A673 (cell line): ENCODE measurements around the gene ZNF513. TPM values are rescaled to one million over a fixed set of nuclear protein-coding genes. Genes with fewer than 3 reads are reported as not detected.

Experiments used
- BruUV-seq: library from RNA; stranded (reverse); fragments of 400-500 nt; replicated peaks from 2 replicates; lab custom pipeline; 2021; lab: Mats Ljungman, UMichigan
- CTCF ChIA-PET: fragments of 300-600 bp; sonication (Branson Sonifier 250); formaldehyde crosslinking; loops from one replicate; lab custom pipeline; 2022; ENCODE audit warnings: antibody characterized with exemption; lab: Charles Lee
- POLR2A ChIA-PET: fragments of 300-600 bp; sonication (Branson Sonifier 250); formaldehyde crosslinking; loops from one replicate; lab custom pipeline; 2022; ENCODE audit warnings: antibody characterized with exemption; ENCODE audit not compliant: low non-redundant PET; lab: Charles Lee
- DNase-seq: peaks from one replicate; pipeline ENCODE4 v3.0.0-alpha.2; 2015; ENCODE audit warnings: low spot score
- H3K27ac ChIP-seq: fragments of 200-600 bp; sonication (generic); 2 replicates; pipeline ENCODE4 v1.5.1; 2016; ENCODE audit warnings: mixed run types, low read depth, mild to moderate bottlenecking, mixed read lengths, antibody characterized with exemption, low read length; ENCODE audit not compliant: poor library complexity, severe bottlenecking
- H3K27me3 ChIP-seq: fragments of 200-600 bp; sonication (generic); replicated peaks from 2 replicates; pipeline ENCODE4 v1.6.1; 2017; ENCODE audit warnings: mixed run types, low read depth, mild to moderate bottlenecking, mixed read lengths, antibody characterized with exemption, low read length; ENCODE audit not compliant: insufficient read depth, poor library complexity
- H3K36me3 ChIP-seq: fragments of 200-600 bp; sonication (generic); 2 replicates; pipeline ENCODE4 v1.6.1; 2016; ENCODE audit warnings: mixed run types, mild to moderate bottlenecking, mixed read lengths, antibody characterized with exemption, low read length; ENCODE audit not compliant: insufficient read depth, poor library complexity, severe bottlenecking
- H3K4me1 ChIP-seq: fragments of 200-600 bp; sonication (generic); 2 replicates; pipeline ENCODE4 v1.6.1; 2017; ENCODE audit warnings: mixed run types, mild to moderate bottlenecking, mixed read lengths, antibody characterized with exemption, low read length; ENCODE audit not compliant: insufficient read depth, poor library complexity, severe bottlenecking
- H3K4me3 ChIP-seq: fragments of 200-600 bp; sonication (generic); 2 replicates; pipeline ENCODE4 v1.5.1; 2016; ENCODE audit warnings: low read depth, mixed run types, mild to moderate bottlenecking, mixed read lengths, low read length; ENCODE audit not compliant: poor library complexity, severe bottlenecking
- H3K9me3 ChIP-seq: fragments of 200-600 bp; sonication (generic); 2 replicates; pipeline ENCODE4 v1.6.1; 2016; ENCODE audit warnings: mixed run types, low read depth, mild to moderate bottlenecking, mixed read lengths, antibody characterized with exemption, low read length; ENCODE audit not compliant: poor library complexity, severe bottlenecking
- CTCF ChIP-seq: fragments of 300-800, 200-600 bp; sonication (generic); conservative IDR thresholded peaks from 2 replicates; pipeline ENCODE4 v1.5.1; 2017; ENCODE audit warnings: low read depth, mild to moderate bottlenecking, antibody characterized with exemption, low read length, moderate library complexity, mixed read lengths
- EZH2 ChIP-seq: fragments of 200-600 bp; sonication (generic); IDR thresholded peaks from 2 replicates; pipeline ENCODE4 v1.6.1; 2017; ENCODE audit warnings: borderline replicate concordance, low read depth, mild to moderate bottlenecking, mixed read lengths, antibody characterized with exemption, low read length; ENCODE audit not compliant: poor library complexity, severe bottlenecking
- intact Hi-C: fragments of 100-400 bp; cut with micrococcal nuclease; formaldehyde crosslinking; loops from one replicate; pipeline ENCODE4 v1.10.0; 2022; ENCODE audit not compliant: unreplicated experiment
- total RNA-seq: library from RNA; stranded (reverse); gene quantifications from 2 replicates; pipeline ENCODE4 v1.2.3, GENCODE V29; 2021

The ZNF513 gene
- total RNA-seq, 1 experiment from 2014 or later, result 21.3 TPM

DNA sequence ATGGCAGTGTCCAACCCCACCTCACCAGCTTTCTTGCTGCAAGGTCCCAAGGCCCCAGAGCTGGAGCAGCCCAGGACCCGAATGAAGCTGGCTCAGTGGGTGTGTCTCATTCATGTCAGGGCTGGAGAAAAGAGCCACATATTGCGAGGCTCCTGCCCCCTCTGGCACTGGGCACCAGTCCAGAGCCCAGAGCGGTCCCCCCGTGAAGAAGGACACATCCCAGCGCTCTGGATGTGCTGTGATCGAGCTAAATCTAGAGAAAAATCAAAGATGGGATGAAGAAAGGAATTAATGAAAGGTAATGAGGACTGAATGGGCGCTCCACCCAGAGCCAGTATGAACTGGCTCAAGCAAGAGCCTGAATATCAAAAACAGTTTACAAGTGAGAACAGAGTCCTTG is 44.4 kb downstream of the ZNF513 start:
- intact Hi-C loops, result no loop called here
- ChIA-PET POLR2A (no interaction called here), CTCF (no interaction called here)
- Histone ChIP-seq H3K9me3 (no peaks in the 10 kb centered on the region), H3K27ac (no peak overlapping the region), H3K27me3 (no peaks in the 10 kb centered on the region), H3K4me1 (no peaks in the 10 kb centered on the region), H3K4me3 (no peak overlapping the region), H3K36me3 (peaks cover 53% of the 10 kb centered on the region)
- BruUV-seq, result no TSS peak
- TF ChIP-seq EZH2 (no peak), CTCF (no peak)
- no peak for DNase-seq

DNA sequence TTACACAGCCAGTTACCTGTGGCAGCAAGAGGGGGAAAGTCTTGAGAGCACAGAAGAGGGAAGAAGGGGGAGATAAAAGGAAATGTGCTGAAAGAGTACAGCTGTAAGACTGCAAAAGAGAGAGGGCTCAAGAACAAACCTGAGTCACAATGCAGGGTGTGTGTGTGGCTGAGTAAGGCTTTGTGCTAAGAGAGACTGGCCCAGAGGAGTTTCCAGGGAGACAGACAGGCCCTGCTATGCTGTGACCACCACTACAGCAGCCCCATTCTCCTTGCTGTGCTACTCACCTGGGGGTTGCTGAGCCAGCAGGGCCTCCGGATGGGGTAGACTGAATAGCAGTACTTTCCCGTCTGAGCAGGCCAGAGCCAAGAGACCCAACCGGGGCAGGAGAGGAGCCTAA is 45.2 kb downstream of the ZNF513 start:
- H3K4me3 ChIP-seq, result no peak overlapping the region
- ChIA-PET CTCF (no interaction called here), POLR2A (no interaction called here)
- H3K27me3 ChIP-seq, result no peaks in the 10 kb centered on the region
- H3K4me1 ChIP-seq, result no peaks in the 10 kb centered on the region
- H3K9me3 ChIP-seq, result no peaks in the 10 kb centered on the region
- DNase-seq, result no peak
- intact Hi-C loops, result no loop called here
- no TSS peak for BruUV-seq
- TF ChIP-seq CTCF (no peak), EZH2 (no peak)
- peaks cover 44% of the 10 kb centered on the region for H3K36me3 ChIP-seq
- H3K27ac ChIP-seq, result no peak overlapping the region

Other genes with a start within 250 kb of the ZNF513 start
- gene PREB, start 246.1 kb downstream of the ZNF513 start, total RNA-seq, result 52.7 and 53.8 TPM in 2 replicates
- not detected in 2 replicates for gene PRR30, start 241.3 kb downstream of the ZNF513 start, total RNA-seq
- gene TCF23, start 231.7 kb downstream of the ZNF513 start, total RNA-seq, result not detected in 2 replicates
- gene ATRAID, start 168.7 kb downstream of the ZNF513 start, total RNA-seq, result 106 and 107 TPM in 2 replicates
- gene SLC5A6, start 168.5 kb downstream of the ZNF513 start, total RNA-seq, result 366 and 515 TPM in 2 replicates
- 194 and 210 TPM in 2 replicates for gene CAD, start 163.4 kb downstream of the ZNF513 start, total RNA-seq
- gene SLC30A3, start 117.7 kb downstream of the ZNF513 start, total RNA-seq, result 45.0 and 45.6 TPM in 2 replicates
- 2.4 and 2.7 TPM in 2 replicates for gene DNAJC5G, start 105.3 kb downstream of the ZNF513 start, total RNA-seq
- 2.2 and 2.8 TPM in 2 replicates for gene TRIM54, start 98.3 kb downstream of the ZNF513 start, total RNA-seq
- gene UCN, start 72.3 kb downstream of the ZNF513 start, total RNA-seq, result 0.64 and 0.68 TPM in 2 replicates
- gene MPV17, start 57.6 kb downstream of the ZNF513 start, total RNA-seq, result 63.4 and 66.3 TPM in 2 replicates
- 85.7 and 89.3 TPM in 2 replicates for gene GTF3C2, start 24.0 kb downstream of the ZNF513 start, total RNA-seq
- 68.8 and 74.7 TPM in 2 replicates for gene EIF2B4, start 10.4 kb downstream of the ZNF513 start, total RNA-seq
- gene SNX17, start 10.1 kb downstream of the ZNF513 start, total RNA-seq, result 109 and 110 TPM in 2 replicates
- gene PPM1G, start 28.9 kb upstream of the ZNF513 start, total RNA-seq, result 147 and 155 TPM in 2 replicates
- gene NRBP1, start 47.9 kb upstream of the ZNF513 start, total RNA-seq, result 86.3 and 93.0 TPM in 2 replicates
- 2.6 and 3.4 TPM in 2 replicates for gene KRTCAP3, start 61.6 kb upstream of the ZNF513 start, total RNA-seq
- gene IFT172, start 109.0 kb upstream of the ZNF513 start, total RNA-seq, result 42.2 and 50.4 TPM in 2 replicates
- 1.3 and 3.1 TPM in 2 replicates for gene FNDC4, start 114.5 kb upstream of the ZNF513 start, total RNA-seq
- not detected in 2 replicates for gene GCKR, start 116.1 kb upstream of the ZNF513 start, total RNA-seq
- 61.3 TPM in 2 replicates for gene ZNF512, start 202.3 kb upstream of the ZNF513 start, total RNA-seq
- 3.3 and 4.4 TPM in 2 replicates for gene CCDC121, start 248.3 kb upstream of the ZNF513 start, total RNA-seq
- gene GPN1, start 248.3 kb upstream of the ZNF513 start, total RNA-seq, result 49.8 and 61.1 TPM in 2 replicates